H9 (cell line): ENCODE measurements around the gene SZT2. TPM values are rescaled to one million over a fixed set of nuclear protein-coding genes. Genes with fewer than 3 reads are reported as not detected.

Experiments
- DNase-seq: peaks from one replicate; pipeline ENCODE4 v3.0.0-alpha.2; 2017
- H2AFZ ChIP-seq: one replicate; pipeline ENCODE4 v1.6.1; 2013; ENCODE audit warnings: mild to moderate bottlenecking, low read length, control low read depth, moderate library complexity
- H2AK5ac ChIP-seq: 2 replicates; pipeline ENCODE4 v1.6.1; 2013; ENCODE audit warnings: low read length, control low read depth, mixed read lengths; ENCODE audit not compliant: insufficient read length
- H2BK120ac ChIP-seq: one replicate; pipeline ENCODE4 v1.6.1; 2013; ENCODE audit warnings: low read depth, mild to moderate bottlenecking, low read length, control low read depth, inconsistent platforms; ENCODE audit not compliant: poor library complexity, severe bottlenecking
- H2BK12ac ChIP-seq: 2 replicates; pipeline ENCODE4 v1.6.1; 2013; ENCODE audit warnings: low read length, control low read depth, mixed read lengths, low read depth; ENCODE audit not compliant: insufficient read length
- H2BK15ac ChIP-seq: 2 replicates; pipeline ENCODE4 v1.6.1; 2013; ENCODE audit warnings: low read depth, low read length, control low read depth
- H2BK20ac ChIP-seq: one replicate; pipeline ENCODE4 v1.6.1; 2013; ENCODE audit warnings: low read depth, mild to moderate bottlenecking, low read length, control low read depth, inconsistent platforms; ENCODE audit not compliant: poor library complexity, severe bottlenecking
- H2BK5ac ChIP-seq: 2 replicates; pipeline ENCODE4 v1.6.1; 2013; ENCODE audit warnings: low read length, control low read depth, mixed read lengths; ENCODE audit not compliant: insufficient read length
- H3K14ac ChIP-seq: 2 replicates; pipeline ENCODE4 v1.6.1; 2013; ENCODE audit warnings: low read length, control low read depth; ENCODE audit not compliant: insufficient read depth
- H3K18ac ChIP-seq: 2 replicates; pipeline ENCODE4 v1.6.1; 2013; ENCODE audit warnings: low read depth, mild to moderate bottlenecking, mixed read lengths, low read length, control low read depth; ENCODE audit not compliant: insufficient read length
- H3K23ac ChIP-seq: 2 replicates; pipeline ENCODE4 v1.6.1; 2013; ENCODE audit warnings: low read length, control low read depth, mixed read lengths, low read depth; ENCODE audit not compliant: insufficient read length
- H3K23me2 ChIP-seq: 2 replicates; pipeline ENCODE4 v1.6.1; 2013; ENCODE audit warnings: low read depth, mild to moderate bottlenecking, mixed read lengths, low read length, control low read depth; ENCODE audit not compliant: insufficient read length, poor library complexity, severe bottlenecking
- H3K27ac ChIP-seq: 2 replicates; pipeline ENCODE4 v1.5.1; 2013; ENCODE audit warnings: low read length, control low read depth, mixed read lengths, low read depth; ENCODE audit not compliant: insufficient read length
- H3K27me3 ChIP-seq: 2 replicates; pipeline ENCODE4 v1.6.1; 2013; ENCODE audit warnings: low read length, control low read depth, inconsistent platforms; ENCODE audit not compliant: insufficient read depth
- H3K4ac ChIP-seq: 2 replicates; pipeline ENCODE4 v1.6.1; 2013; ENCODE audit warnings: low read depth, mild to moderate bottlenecking, control low read depth, inconsistent platforms, low read length, moderate library complexity
- H3K4me1 ChIP-seq: 2 replicates; pipeline ENCODE4 v1.6.1; 2013; ENCODE audit warnings: low read length, control low read depth, inconsistent platforms; ENCODE audit not compliant: insufficient read depth
- H3K4me2 ChIP-seq: 2 replicates; pipeline ENCODE4 v1.6.1; 2013; ENCODE audit warnings: low read length, control low read depth, mixed read lengths; ENCODE audit not compliant: insufficient read length, insufficient read depth
- H3K56ac ChIP-seq: 2 replicates; pipeline ENCODE4 v1.6.1; 2013; ENCODE audit warnings: low read depth, mild to moderate bottlenecking, mixed read lengths, low read length, control low read depth; ENCODE audit not compliant: insufficient read length
- H3K79me1 ChIP-seq: 2 replicates; pipeline ENCODE4 v1.6.1; 2013; ENCODE audit warnings: low read depth, mild to moderate bottlenecking, moderate library complexity, low read length, control low read depth, inconsistent platforms; ENCODE audit not compliant: insufficient read depth, poor library complexity, severe bottlenecking
- H3K79me2 ChIP-seq: 2 replicates; pipeline ENCODE4 v1.6.1; 2013; ENCODE audit warnings: low read length, control low read depth, inconsistent platforms; ENCODE audit not compliant: insufficient read depth
- H3K9ac ChIP-seq: 2 replicates; pipeline ENCODE4 v1.6.1; 2013; ENCODE audit warnings: low read length, control low read depth, mixed read lengths; ENCODE audit not compliant: insufficient read length; ENCODE audit errors: extremely low read depth
- H3K9me3 ChIP-seq: one replicate; pipeline ENCODE4 v1.6.1; 2013; ENCODE audit warnings: low read depth, low read length, inconsistent platforms; ENCODE audit not compliant: control insufficient read depth
- H3T11ph ChIP-seq: one replicate; pipeline ENCODE4 v1.6.1; 2013; ENCODE audit warnings: mild to moderate bottlenecking, low read length, control low read depth, inconsistent platforms
- H4K20me1 ChIP-seq: one replicate; pipeline ENCODE4 v1.6.1; 2013; ENCODE audit not compliant: control insufficient read depth, insufficient read length, insufficient read depth
- H4K5ac ChIP-seq: 2 replicates; pipeline ENCODE4 v1.6.1; 2013; ENCODE audit warnings: low read depth, mild to moderate bottlenecking, mixed read lengths, low read length, control low read depth; ENCODE audit not compliant: insufficient read length
- H4K8ac ChIP-seq: replicated peaks from 2 replicates; pipeline ENCODE4 v1.6.1; 2013; ENCODE audit warnings: low read length, control low read depth, mixed read lengths, low read depth; ENCODE audit not compliant: insufficient read length
- H4K91ac ChIP-seq: 2 replicates; pipeline ENCODE4 v1.6.1; 2013; ENCODE audit warnings: low read depth, mild to moderate bottlenecking, moderate library complexity, mixed read lengths, low read length, control low read depth; ENCODE audit not compliant: insufficient read length
- H3K27ac Mint-ChIP-seq, 3 experiments: 2 replicates in 2 of 3; 3 replicates in 1 of 3; pipeline ENCODE4 v1.8.0; 2020 to 2021; ENCODE audit warnings: mixed read lengths in 3 of 3, mild to moderate bottlenecking in 1 of 3, moderate library complexity in 1 of 3
- H3K27me3 Mint-ChIP-seq: 2 replicates; pipeline ENCODE4 v1.8.0; 2021; ENCODE audit warnings: low read depth, mild to moderate bottlenecking, moderate library complexity, mixed read lengths
- H3K36me3 Mint-ChIP-seq, 3 experiments: 2 replicates in 2 of 3; 3 replicates in 1 of 3; pipeline ENCODE4 v1.8.0; 2020 to 2021; ENCODE audit warnings: low read depth in 3 of 3, mixed read lengths in 3 of 3; ENCODE audit not compliant: insufficient read depth in 1 of 3
- H3K4me1 Mint-ChIP-seq, 2 experiments: 2 replicates each; pipeline ENCODE4 v1.8.0; 2020; ENCODE audit warnings: mixed read lengths in 2 of 2
- H3K4me3 Mint-ChIP-seq, 2 experiments: 2 replicates in 1 of 2; 3 replicates in 1 of 2; pipeline ENCODE4 v1.8.0; 2020 to 2021; ENCODE audit warnings: mild to moderate bottlenecking in 2 of 2, mixed read lengths in 2 of 2, moderate library complexity in 1 of 2
- H3K9me3 Mint-ChIP-seq, 2 experiments: 2 replicates in 1 of 2; 3 replicates in 1 of 2; pipeline ENCODE4 v1.8.0; 2020; ENCODE audit warnings: mild to moderate bottlenecking in 2 of 2, mixed read lengths in 2 of 2, moderate library complexity in 1 of 2
- CTCF ChIP-seq: fragments of 200-600 bp; sonication (generic); conservative IDR thresholded peaks from 3 replicates; pipeline ENCODE4 v1.8.0; 2021; ENCODE audit warnings: antibody characterized with exemption, mild to moderate bottlenecking
- WGBS: extraction: QIAGEN DNeasy Blood & Tissue Kit; methylation state at CpG from one replicate; pipeline ENCODE4 v1.1.7; 2013; ENCODE audit warnings: missing lambda C conversion rate, low lambda C conversion rate, mixed read lengths; ENCODE audit not compliant: insufficient read length; ENCODE audit errors: extremely low coverage; 5-methylcytosine and 5-hydroxymethylcytosine counted together
- total RNA-seq: library from RNA; stranded (reverse); gene quantifications from 2 replicates; pipeline ENCODE4 v1.2.1, GENCODE V29; 2021

Gene SZT2
- total RNA-seq, 1 experiment from 2014 or later: 16.8 TPM

GRCh38 chr1:43442756-43443155, 53.1 kb downstream of the SZT2 start:
- WGBS: no CpG with 5 or more reads among the region's 12 CpGs

More at GRCh38 chr1:43442756-43443155, 53.1 kb downstream of the SZT2 start:
- Histone ChIP-seq H3K18ac (no peak overlapping the region), H4K8ac (no peak overlapping the region), H2BK5ac (no peak overlapping the region), H2BK12ac (no peak overlapping the region), H2BK120ac (no peak overlapping the region), H3K4me1 (no peaks in the 10 kb centered on the region), H3K9me3 (no peaks in the 10 kb centered on the region), H4K5ac (no peak overlapping the region), H2BK20ac (no peak overlapping the region), H2AK5ac (no peak overlapping the region), H3K79me2 (no peaks in the 10 kb centered on the region), H3K27me3 (no peaks in the 10 kb centered on the region), H4K20me1 (no peaks in the 10 kb centered on the region), H2BK15ac (no peak overlapping the region), H3K9ac (no peak overlapping the region), H3K56ac (no peak overlapping the region), H2AFZ (no peak overlapping the region), H3K23me2 (no peaks in the 10 kb centered on the region), H3K14ac (no peak overlapping the region), H3K79me1 (no peaks in the 10 kb centered on the region), H4K91ac (no peak overlapping the region), H3T11ph (no peak overlapping the region), H3K4me2 (no peak overlapping the region), H3K27ac (no peak overlapping the region), H3K4ac (no peak overlapping the region), H3K23ac (no peak overlapping the region)
- Mint-ChIP-seq H3K9me3 (no peaks in the 10 kb centered on the region), H3K27ac (no peak overlapping the region), H3K36me3 (peaks cover 14 to 62% (median 44%) of the 10 kb centered on the region in 3 experiments; a peak in 6 of 7 replicates), H3K4me3 (no peak overlapping the region), H3K4me1 (peaks cover 0 to 4% of the 10 kb centered on the region in 2 experiments; a peak in 2 of 4 replicates), H3K27me3 (no peaks in the 10 kb centered on the region)
- TF ChIP-seq CTCF: no peak
- peak; percentile 17 for DNase-seq
